Mammary epithelial cell (primary cell): ENCODE results near the gene C2orf69.

ENCODE experiments used
- CTCF ChIP-seq, 2 donors: IDR thresholded peaks in 1 of 2; conservative IDR thresholded peaks in 1 of 2; 2 replicates each; pipeline ENCODE4 v1.5.1; 2011 to 2012; ENCODE audit warnings: inconsistent platforms in 2 of 2, low read length in 2 of 2, mild to moderate bottlenecking in 2 of 2, control low read depth in 1 of 2, low read depth in 1 of 2; ENCODE audit not compliant: insufficient read depth in 1 of 2; ENCODE audit errors: extremely low read depth in 1 of 2
- EZH2 ChIP-seq: IDR thresholded peaks from 2 replicates; pipeline ENCODE4 v1.6.1; 2012; ENCODE audit warnings: low read length, inconsistent platforms, borderline replicate concordance

- TF ChIP-seq CTCF (conservative IDR thresholded peaks at IDR 0.05 in 1 of 2, IDR thresholded peaks at IDR 0.05 in 1 of 2; ENCODE audit: extremely low read depth in 1 of 2, insufficient read depth in 1 of 2, low read depth in 1 of 2, low read length in 2 of 2): no peak
- TF ChIP-seq EZH2: no peak
Observed at GRCh38 chr2:199923924-199924323, 12.8 kb downstream of the C2orf69 start.
